HCT116 (cell line): ENCODE measurements around the gene OR9Q1. TPM values are rescaled to one million over a fixed set of nuclear protein-coding genes. Genes with fewer than 3 reads are reported as not detected.
A peak's percentile ranks its signal among the peaks of the same experiment; 100 is the strongest.

Experiments used
- ATAC-seq: fragments of 200-7000 bp; cut with Tn5 transposase; 2 replicates; pipeline ENCODE4 v1.9.1; 2020; ENCODE audit warnings: mild to moderate bottlenecking, moderate library complexity
- BruUV-seq: library from RNA; stranded (reverse); fragments of 400-500 nt; replicated peaks from 2 replicates; lab custom pipeline; 2021; lab: Mats Ljungman, UMichigan
- CTCF ChIA-PET: fragments of 300-600 bp; sonication (Branson Sonifier 250); formaldehyde crosslinking; loops from one replicate; lab custom pipeline; 2021; ENCODE audit warnings: antibody characterized with exemption; lab: Charles Lee
- POLR2A ChIA-PET: fragments of 300-600, 350-600 bp; sonication (Branson Sonifier 250); formaldehyde crosslinking; loops from one replicate; lab custom pipeline; 2021; ENCODE audit warnings: antibody characterized with exemption; lab: Charles Lee
- RAD21 ChIA-PET, 2 experiments: fragments of 300-600 bp; sonication (Branson Sonifier 250); formaldehyde crosslinking; loops; one replicate each; lab custom pipeline; 2023; ENCODE audit warnings: low total read pairs in 2 of 2; ENCODE audit not compliant: uncharacterized antibody in 2 of 2, unreplicated experiment in 2 of 2, low non-redundant PET in 1 of 2; lab: Charles Lee
- DNase-seq: peaks from one replicate; pipeline ENCODE4 v3.0.0-alpha.2; 2010; ENCODE audit warnings: low read depth, low spot score
- H2AFZ ChIP-seq: fragments of 200-600 bp; shearing (Covaris generic), sonication (generic); 2 replicates; pipeline ENCODE4 v1.6.1; 2017; ENCODE audit warnings: low read depth, mixed run types, mixed read lengths, antibody characterized with exemption, low read length; ENCODE audit not compliant: poor library complexity, severe bottlenecking
- H3K27ac ChIP-seq: 2 replicates; pipeline ENCODE4 v1.5.1; 2012; ENCODE audit warnings: low read depth, low read length
- H3K27me3 ChIP-seq: fragments of 200-600 bp; sonication (generic); 2 replicates; pipeline ENCODE4 v1.6.1; 2016; ENCODE audit warnings: mixed run types, low read length, mixed read lengths; ENCODE audit not compliant: insufficient read depth
- H3K36me3 ChIP-seq, 2 experiments: fragments of 200-500 bp in 1 of 2; fragments of 200-600 bp in 1 of 2; sonication (Bioruptor generic) in 1 of 2; sonication (generic) in 1 of 2; 2 replicates each; pipeline versions ENCODE4 v1.5.1 to v1.6.1; 2014 to 2016; ENCODE audit warnings: low read length in 2 of 2, inconsistent platforms in 1 of 2, mixed read lengths in 1 of 2, mixed run types in 1 of 2; ENCODE audit not compliant: insufficient read depth in 2 of 2, control insufficient read depth in 1 of 2
- H3K4me1 ChIP-seq, 2 experiments: fragments of 200-600 bp in 1 of 2; sonication (generic) in 1 of 2; 2 replicates each; pipeline versions ENCODE4 v1.5.1 to v1.6.1; 2012 to 2017; ENCODE audit warnings: low read length in 2 of 2, inconsistent platforms in 1 of 2, mild to moderate bottlenecking in 1 of 2, mixed read lengths in 1 of 2, mixed run types in 1 of 2, moderate library complexity in 1 of 2; ENCODE audit not compliant: insufficient read depth in 2 of 2, control insufficient read depth in 1 of 2
- H3K4me2 ChIP-seq: fragments of 200-600 bp; sonication (generic); 2 replicates; pipeline ENCODE4 v1.6.1; 2017; ENCODE audit warnings: mixed run types, low read length, mixed read lengths
- H3K4me3 ChIP-seq, 2 experiments: fragments of 200-600 bp in 1 of 2; sonication (generic) in 1 of 2; replicated peaks in 1 of 2; 2 replicates each; pipeline ENCODE4 v1.5.1; 2011 to 2016; ENCODE audit warnings: low read length in 2 of 2, control low read depth in 1 of 2, low read depth in 1 of 2, mild to moderate bottlenecking in 1 of 2, mixed read lengths in 1 of 2, mixed run types in 1 of 2
- H3K79me2 ChIP-seq: fragments of 200-600 bp; sonication (generic); 2 replicates; pipeline ENCODE4 v1.6.1; 2017; ENCODE audit warnings: mild to moderate bottlenecking, mixed run types, low read length, moderate library complexity, mixed read lengths; ENCODE audit not compliant: insufficient read depth
- H3K9ac ChIP-seq: fragments of 200-600 bp; sonication (generic); 2 replicates; pipeline ENCODE4 v1.6.1; 2016; ENCODE audit warnings: low read length, mixed read lengths
- H3K9me2 ChIP-seq: fragments of 200-600 bp; sonication (generic), shearing (Covaris generic); 2 replicates; pipeline ENCODE4 v1.6.1; 2017; ENCODE audit warnings: mixed run types, mild to moderate bottlenecking, moderate library complexity; ENCODE audit not compliant: insufficient read depth
- H3K9me3 ChIP-seq, 2 experiments: fragments of 200-500 bp in 1 of 2; fragments of 200-600 bp in 1 of 2; sonication (Bioruptor generic) in 1 of 2; sonication (generic) in 1 of 2; 2 replicates each; pipeline ENCODE4 v1.6.1; 2014 to 2017; ENCODE audit warnings: low read length in 2 of 2, mixed read lengths in 2 of 2, inconsistent platforms in 1 of 2, low read depth in 1 of 2, mild to moderate bottlenecking in 1 of 2, mixed run types in 1 of 2, moderate library complexity in 1 of 2; ENCODE audit not compliant: control insufficient read depth in 1 of 2, insufficient read depth in 1 of 2
- H4K20me1 ChIP-seq: fragments of 200-600 bp; sonication (generic), shearing (Covaris generic); 2 replicates; pipeline ENCODE4 v1.6.1; 2017; ENCODE audit warnings: mixed run types, mild to moderate bottlenecking, moderate library complexity; ENCODE audit not compliant: insufficient read depth
- CBX3 ChIP-seq: IDR thresholded peaks from 2 replicates; pipeline ENCODE4 v1.6.1; 2012; ENCODE audit warnings: low read depth
- SP1 ChIP-seq: IDR thresholded peaks from 2 replicates; pipeline ENCODE4 v1.6.1; 2012; ENCODE audit warnings: low read depth
- YY1 ChIP-seq: IDR thresholded peaks from 2 replicates; pipeline ENCODE4 v1.6.1; 2011; ENCODE audit warnings: low read length, low read depth, moderate library complexity, mild to moderate bottlenecking; ENCODE audit not compliant: insufficient replicate concordance; ENCODE audit errors: extremely low read depth
- ZFX ChIP-seq: fragments of 450-650 bp; IDR thresholded peaks from 2 replicates; pipeline ENCODE4 v1.6.1; 2017
- intact Hi-C: fragments of 100-400 bp; cut with micrococcal nuclease; formaldehyde crosslinking; loops from 2 replicates; pipeline ENCODE4 v1.10.0; 2022
- total RNA-seq: library from RNA; stranded (reverse); gene quantifications from one replicate; pipeline ENCODE4 v1.2.1, GENCODE V29; 2021; ENCODE audit not compliant: unreplicated experiment
- TF ChIP-seq, protein P1 (sequence below): IDR thresholded peaks from 2 replicates; pipeline ENCODE4 v1.6.1; 2012; ENCODE audit warnings: low read depth

The OR9Q1 gene
- total RNA-seq, 1 experiment from 2014 or later: not detected

DNA sequence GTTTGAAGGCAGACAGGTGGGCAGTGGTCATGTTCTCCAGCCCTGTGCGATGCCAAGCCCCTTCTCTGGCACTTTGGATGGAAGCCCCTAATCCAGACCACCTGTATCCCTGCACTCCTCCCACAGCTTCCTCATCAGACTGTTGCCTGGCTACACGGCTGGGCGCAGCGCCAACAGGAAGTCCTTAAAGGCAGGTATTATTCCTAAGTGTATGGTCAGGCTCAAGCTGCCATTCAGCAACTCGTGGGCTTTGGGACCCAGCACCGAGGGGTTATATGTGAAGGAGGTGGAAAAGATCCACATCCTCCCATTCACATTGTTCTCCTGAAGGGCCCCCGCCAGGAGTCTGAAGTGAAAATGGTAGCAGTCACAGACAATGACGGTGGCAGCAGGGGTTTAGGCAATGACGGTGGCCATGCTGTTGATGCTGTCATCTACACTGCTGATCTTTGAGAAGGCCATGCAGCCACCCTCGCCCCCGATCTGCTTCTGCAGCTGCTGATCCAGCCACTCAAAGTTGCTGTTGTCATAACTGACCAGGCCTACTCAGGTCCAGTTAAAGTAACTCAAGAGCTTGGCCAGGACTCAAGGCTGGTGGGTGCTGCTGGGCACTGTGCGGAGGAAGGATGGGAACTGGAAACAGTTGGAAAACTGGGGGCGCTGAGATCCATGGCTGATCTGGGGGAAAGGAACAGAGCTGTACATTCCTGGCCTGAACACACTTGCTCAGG lies 34.8 kb downstream of the OR9Q1 start:
- ATAC-seq: peak; percentile 13; the same call in 1 of the 2 replicates
- no peaks in the 10 kb centered on the region for H3K27me3 ChIP-seq
- BruUV-seq: no TSS peak
- H3K79me2 ChIP-seq: no peaks in the 10 kb centered on the region
- CTCF ChIA-PET: no interaction called here
- H3K36me3 ChIP-seq: no peaks in the 10 kb centered on the region
- RAD21 ChIA-PET: no interaction called here
- H3K9ac ChIP-seq: no peak overlapping the region
- TF ChIP-seq YY1 (no peak), CBX3 (no peak), ZFX (no peak), SP1 (no peak)
- TF ChIP-seq, protein P1, sequence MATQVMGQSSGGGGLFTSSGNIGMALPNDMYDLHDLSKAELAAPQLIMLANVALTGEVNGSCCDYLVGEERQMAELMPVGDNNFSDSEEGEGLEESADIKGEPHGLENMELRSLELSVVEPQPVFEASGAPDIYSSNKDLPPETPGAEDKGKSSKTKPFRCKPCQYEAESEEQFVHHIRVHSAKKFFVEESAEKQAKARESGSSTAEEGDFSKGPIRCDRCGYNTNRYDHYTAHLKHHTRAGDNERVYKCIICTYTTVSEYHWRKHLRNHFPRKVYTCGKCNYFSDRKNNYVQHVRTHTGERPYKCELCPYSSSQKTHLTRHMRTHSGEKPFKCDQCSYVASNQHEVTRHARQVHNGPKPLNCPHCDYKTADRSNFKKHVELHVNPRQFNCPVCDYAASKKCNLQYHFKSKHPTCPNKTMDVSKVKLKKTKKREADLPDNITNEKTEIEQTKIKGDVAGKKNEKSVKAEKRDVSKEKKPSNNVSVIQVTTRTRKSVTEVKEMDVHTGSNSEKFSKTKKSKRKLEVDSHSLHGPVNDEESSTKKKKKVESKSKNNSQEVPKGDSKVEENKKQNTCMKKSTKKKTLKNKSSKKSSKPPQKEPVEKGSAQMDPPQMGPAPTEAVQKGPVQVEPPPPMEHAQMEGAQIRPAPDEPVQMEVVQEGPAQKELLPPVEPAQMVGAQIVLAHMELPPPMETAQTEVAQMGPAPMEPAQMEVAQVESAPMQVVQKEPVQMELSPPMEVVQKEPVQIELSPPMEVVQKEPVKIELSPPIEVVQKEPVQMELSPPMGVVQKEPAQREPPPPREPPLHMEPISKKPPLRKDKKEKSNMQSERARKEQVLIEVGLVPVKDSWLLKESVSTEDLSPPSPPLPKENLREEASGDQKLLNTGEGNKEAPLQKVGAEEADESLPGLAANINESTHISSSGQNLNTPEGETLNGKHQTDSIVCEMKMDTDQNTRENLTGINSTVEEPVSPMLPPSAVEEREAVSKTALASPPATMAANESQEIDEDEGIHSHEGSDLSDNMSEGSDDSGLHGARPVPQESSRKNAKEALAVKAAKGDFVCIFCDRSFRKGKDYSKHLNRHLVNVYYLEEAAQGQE: no peak
- H2AFZ ChIP-seq: peak overlapping the region; percentile 54
- peaks cover 6 to 18% of the 10 kb centered on the region in 2 experiments; a peak in 2 of 4 replicates for H3K4me1 ChIP-seq
- H3K4me2 ChIP-seq: peak overlapping the region; percentile 35; the same call in 1 of the 2 replicates
- no peaks in the 10 kb centered on the region for H3K9me3 ChIP-seq
- POLR2A ChIA-PET: no interaction called here
- intact Hi-C loops: no loop called here
- no peak overlapping the region for H3K4me3 ChIP-seq
- no peaks in the 10 kb centered on the region for H4K20me1 ChIP-seq
- H3K27ac ChIP-seq: no peak overlapping the region; the same call in 1 of the 2 replicates
- no peaks in the 10 kb centered on the region for H3K9me2 ChIP-seq
- no peak for DNase-seq
